ENCODE data around the gene EEPD1.

GRCh38 chr7:36129048-36129534 lies 24.0 kb upstream of the EEPD1 start:
- no peak for TF ChIP-seq CTCF (IDR thresholded peaks at IDR 0.05; ENCODE audit: low read depth, low read length)
- TF ChIP-seq EZH2phosphoT487 (IDR thresholded peaks at IDR 0.05; ENCODE audit: low read depth): no peak

Measured in OCI-LY3 (cell line).